ENCODE measurements around the gene FAM89A. TPM values are rescaled to one million over a fixed set of nuclear protein-coding genes. Genes with fewer than 3 reads are reported as not detected.

Gene FAM89A
- total and polyA plus RNA-seq, 9 of the 15 experiments (the other 6 are each of a cell fraction or from before 2014, with no cell fraction given): 8.7 to 66.2 (median 43.3) TPM

- TF ChIP-seq, protein P1, sequence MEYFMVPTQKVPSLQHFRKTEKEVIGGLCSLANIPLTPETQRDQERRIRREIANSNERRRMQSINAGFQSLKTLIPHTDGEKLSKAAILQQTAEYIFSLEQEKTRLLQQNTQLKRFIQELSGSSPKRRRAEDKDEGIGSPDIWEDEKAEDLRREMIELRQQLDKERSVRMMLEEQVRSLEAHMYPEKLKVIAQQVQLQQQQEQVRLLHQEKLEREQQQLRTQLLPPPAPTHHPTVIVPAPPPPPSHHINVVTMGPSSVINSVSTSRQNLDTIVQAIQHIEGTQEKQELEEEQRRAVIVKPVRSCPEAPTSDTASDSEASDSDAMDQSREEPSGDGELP (CRISPR knock-in tag; IDR thresholded peaks at IDR 0.05; ENCODE audit: borderline replicate concordance): peak; percentile 79; the same call in 1 of the 2 replicates
- TF ChIP-seq, protein P2, sequence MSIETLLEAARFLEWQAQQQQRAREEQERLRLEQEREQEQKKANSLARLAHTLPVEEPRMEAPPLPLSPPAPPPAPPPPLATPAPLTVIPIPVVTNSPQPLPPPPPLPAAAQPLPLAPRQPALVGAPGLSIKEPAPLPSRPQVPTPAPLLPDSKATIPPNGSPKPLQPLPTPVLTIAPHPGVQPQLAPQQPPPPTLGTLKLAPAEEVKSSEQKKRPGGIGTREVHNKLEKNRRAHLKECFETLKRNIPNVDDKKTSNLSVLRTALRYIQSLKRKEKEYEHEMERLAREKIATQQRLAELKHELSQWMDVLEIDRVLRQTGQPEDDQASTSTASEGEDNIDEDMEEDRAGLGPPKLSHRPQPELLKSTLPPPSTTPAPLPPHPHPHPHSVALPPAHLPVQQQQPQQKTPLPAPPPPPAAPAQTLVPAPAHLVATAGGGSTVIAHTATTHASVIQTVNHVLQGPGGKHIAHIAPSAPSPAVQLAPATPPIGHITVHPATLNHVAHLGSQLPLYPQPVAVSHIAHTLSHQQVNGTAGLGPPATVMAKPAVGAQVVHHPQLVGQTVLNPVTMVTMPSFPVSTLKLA (conservative IDR thresholded peaks at IDR 0.05): peak; percentile 24 to 69; a peak in 2 of 4 replicates
- TF ChIP-seq JUN (IDR thresholded peaks at IDR 0.05; ENCODE audit: borderline replicate concordance, low read depth, low read length) (no peak), JUN (CRISPR knock-in tag; IDR thresholded peaks at IDR 0.05; ENCODE audit: borderline replicate concordance) (0 out of 2 replicates have a peak, but pooled peaks have one; percentile 11), SIN3A (IDR thresholded peaks at IDR 0.05; ENCODE audit: borderline replicate concordance in 2 of 2, control insufficient read depth in 1 of 2, low read depth in 2 of 2, low read length in 2 of 2) (peak; percentile 39 to 50; a peak in 2 of 4 replicates), ETV1 (tag; conservative IDR thresholded peaks at IDR 0.05; ENCODE audit: low read depth) (peak; percentile 64), NBN (IDR thresholded peaks at IDR 0.05; ENCODE audit: low read depth) (no peak), SP1 (CRISPR knock-in tag; IDR thresholded peaks at IDR 0.05) (peak; percentile 58; the same call in 1 of the 2 replicates), GABPB1 (CRISPR knock-in tag; IDR thresholded peaks at IDR 0.05) (peak; percentile 66), GATAD2A (IDR thresholded peaks at IDR 0.05) (0 out of 2 replicates have a peak, but pooled peaks have one; percentile 44)
- TF ChIP-seq, protein P3, sequence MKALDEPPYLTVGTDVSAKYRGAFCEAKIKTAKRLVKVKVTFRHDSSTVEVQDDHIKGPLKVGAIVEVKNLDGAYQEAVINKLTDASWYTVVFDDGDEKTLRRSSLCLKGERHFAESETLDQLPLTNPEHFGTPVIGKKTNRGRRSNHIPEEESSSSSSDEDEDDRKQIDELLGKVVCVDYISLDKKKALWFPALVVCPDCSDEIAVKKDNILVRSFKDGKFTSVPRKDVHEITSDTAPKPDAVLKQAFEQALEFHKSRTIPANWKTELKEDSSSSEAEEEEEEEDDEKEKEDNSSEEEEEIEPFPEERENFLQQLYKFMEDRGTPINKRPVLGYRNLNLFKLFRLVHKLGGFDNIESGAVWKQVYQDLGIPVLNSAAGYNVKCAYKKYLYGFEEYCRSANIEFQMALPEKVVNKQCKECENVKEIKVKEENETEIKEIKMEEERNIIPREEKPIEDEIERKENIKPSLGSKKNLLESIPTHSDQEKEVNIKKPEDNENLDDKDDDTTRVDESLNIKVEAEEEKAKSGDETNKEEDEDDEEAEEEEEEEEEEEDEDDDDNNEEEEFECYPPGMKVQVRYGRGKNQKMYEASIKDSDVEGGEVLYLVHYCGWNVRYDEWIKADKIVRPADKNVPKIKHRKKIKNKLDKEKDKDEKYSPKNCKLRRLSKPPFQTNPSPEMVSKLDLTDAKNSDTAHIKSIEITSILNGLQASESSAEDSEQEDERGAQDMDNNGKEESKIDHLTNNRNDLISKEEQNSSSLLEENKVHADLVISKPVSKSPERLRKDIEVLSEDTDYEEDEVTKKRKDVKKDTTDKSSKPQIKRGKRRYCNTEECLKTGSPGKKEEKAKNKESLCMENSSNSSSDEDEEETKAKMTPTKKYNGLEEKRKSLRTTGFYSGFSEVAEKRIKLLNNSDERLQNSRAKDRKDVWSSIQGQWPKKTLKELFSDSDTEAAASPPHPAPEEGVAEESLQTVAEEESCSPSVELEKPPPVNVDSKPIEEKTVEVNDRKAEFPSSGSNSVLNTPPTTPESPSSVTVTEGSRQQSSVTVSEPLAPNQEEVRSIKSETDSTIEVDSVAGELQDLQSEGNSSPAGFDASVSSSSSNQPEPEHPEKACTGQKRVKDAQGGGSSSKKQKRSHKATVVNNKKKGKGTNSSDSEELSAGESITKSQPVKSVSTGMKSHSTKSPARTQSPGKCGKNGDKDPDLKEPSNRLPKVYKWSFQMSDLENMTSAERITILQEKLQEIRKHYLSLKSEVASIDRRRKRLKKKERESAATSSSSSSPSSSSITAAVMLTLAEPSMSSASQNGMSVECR (CRISPR knock-in tag; IDR thresholded peaks at IDR 0.05): peak; percentile 39; the same call in 1 of the 2 replicates
Observed at GRCh38 chr1:231039161-231040018, 664 bp downstream of the FAM89A start (continued).

Measured in K562 (cell line).